Psoas muscle (tissue), 8 donors: Measurements from ENCODE around the gene C19orf85. TPM values are rescaled to one million over a fixed set of nuclear protein-coding genes. Genes with fewer than 3 reads are reported as not detected.

Experiments used
- ATAC-seq, 4 donors: fragments of 200-7000 bp; cut with Tn5 transposase; one replicate each; pipeline ENCODE4 v1.9.1; 2020; ENCODE audit warnings: moderate library complexity in 3 of 4, mild to moderate bottlenecking in 2 of 4
- DNase-seq, 2 donors: peaks; one replicate each; pipeline ENCODE4 v3.0.0-alpha.2; 2020
- H3K27ac ChIP-seq: fragments of 200-600 bp; one replicate; pipeline ENCODE4 v1.8.0; 2022
- H3K27me3 ChIP-seq, 3 donors: fragments of 200-600 bp in 1 of 3; one replicate each; pipeline versions ENCODE4 v1.6.1 to v1.8.0; 2013 to 2022; ENCODE audit warnings: low read length in 2 of 3, mild to moderate bottlenecking in 2 of 3, moderate library complexity in 1 of 3; ENCODE audit not compliant: insufficient read depth in 3 of 3
- H3K36me3 ChIP-seq, 2 donors: fragments of 200-600 bp in 1 of 2; one replicate each; pipeline versions ENCODE4 v1.6.1 to v1.8.0; 2013 to 2022; ENCODE audit warnings: low read depth in 1 of 2, mild to moderate bottlenecking in 1 of 2, moderate library complexity in 1 of 2; ENCODE audit not compliant: insufficient read depth in 1 of 2
- H3K4me1 ChIP-seq: fragments of 200-600 bp; one replicate; pipeline ENCODE4 v1.8.0; 2022
- H3K4me3 ChIP-seq: fragments of 200-600 bp; one replicate; pipeline ENCODE4 v1.8.0; 2022; ENCODE audit warnings: mild to moderate bottlenecking
- H3K9me3 ChIP-seq: fragments of 200-600 bp; one replicate; pipeline ENCODE4 v1.8.0; 2022
- WGBS, 3 donors: extraction: QIAGEN DNeasy Blood & Tissue Kit; methylation state at CpG; one replicate each; pipeline versions ENCODE4 v1.1.6 to v1.1.7; 2013; 5-methylcytosine and 5-hydroxymethylcytosine counted together
- intact Hi-C, 2 donors: fragments of 100-400 bp; cut with DNase I; formaldehyde crosslinking; loops; one replicate each; pipeline versions ENCODE4 v1.11.0 to v1.14.2; 2022
- polyA plus RNA-seq, 3 donors: library from polyadenylated mRNA; stranded (reverse); fragments of 200-250 nt; gene quantifications; one replicate each; pipeline ENCODE4 v1.2.3, GENCODE V29; 2013
- total RNA-seq, 4 donors: library from RNA; stranded (reverse); fragmentation: NEBNext Ultra II Directional in 2 of 4; extraction: Animal tissue kit (Norgen Biotek cat#: 25700) in 2 of 4; gene quantifications; one replicate each; pipeline versions ENCODE4 v1.2.1 to v1.2.4, GENCODE V29; 2021 to 2023
- TF ChIP-seq, protein P1 (sequence below): fragments of 200-600 bp; IDR thresholded peaks from one replicate; pipeline ENCODE4 v1.8.0; 2022; ENCODE audit warnings: antibody characterized with exemption
- donor health status: healthy with polysubstance abuse.
- donor health status: DM: no; HTN: no; CAD: no; lungs with moderate emphysema.
- donor health status: Bipolar disorder and iron deficiency.
- donor health status: healthy.
- donor health status: DM: yes; HTN: yes; CAD: no.
- donor health status: DM: no; HTN: no; CAD: no.
- donor health status: DM: no; HTN: no; CAD: no.
- donor health status: DM: yes; HTN: yes; CAD: no.

Gene C19orf85
- total and polyA plus RNA-seq, 7 donors, result not detected

DNA sequence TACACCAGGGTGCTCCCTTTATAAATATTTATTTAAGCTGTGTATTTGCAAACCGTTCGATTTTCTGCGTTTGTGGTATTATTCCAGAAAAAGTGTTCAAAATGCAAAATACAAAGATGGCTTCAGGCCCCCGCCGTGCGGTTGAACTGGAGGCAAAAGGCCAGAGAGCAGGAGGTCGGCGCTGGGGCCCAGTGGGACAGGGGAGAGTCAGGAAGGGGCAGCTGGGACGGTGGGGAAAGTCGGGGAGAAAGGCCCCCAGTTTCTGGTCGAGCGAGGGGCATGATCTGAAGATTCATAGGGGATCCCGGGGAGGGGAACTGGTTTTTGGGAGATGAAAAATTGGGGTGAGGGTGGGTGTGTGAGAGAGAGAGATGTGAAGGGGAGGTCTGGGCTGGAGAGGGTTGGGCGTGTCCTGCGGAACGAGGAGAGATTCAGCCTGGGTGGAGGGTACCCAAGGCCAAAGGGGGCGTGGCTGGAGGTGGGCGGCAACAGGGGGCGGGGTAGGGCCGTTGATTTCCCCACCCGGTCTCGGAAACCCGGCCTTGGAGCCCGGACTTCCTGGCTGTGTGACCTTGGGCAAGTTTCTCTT is 3.8 kb downstream of the C19orf85 start:
- H3K4me1 ChIP-seq, result peaks cover 2% of the 10 kb centered on the region
- no peaks in the 10 kb centered on the region for H3K36me3 ChIP-seq
- peak overlapping the region; percentile 98 for H3K4me3 ChIP-seq
- no peaks in the 10 kb centered on the region for H3K27me3 ChIP-seq
- TF ChIP-seq, protein P1, sequence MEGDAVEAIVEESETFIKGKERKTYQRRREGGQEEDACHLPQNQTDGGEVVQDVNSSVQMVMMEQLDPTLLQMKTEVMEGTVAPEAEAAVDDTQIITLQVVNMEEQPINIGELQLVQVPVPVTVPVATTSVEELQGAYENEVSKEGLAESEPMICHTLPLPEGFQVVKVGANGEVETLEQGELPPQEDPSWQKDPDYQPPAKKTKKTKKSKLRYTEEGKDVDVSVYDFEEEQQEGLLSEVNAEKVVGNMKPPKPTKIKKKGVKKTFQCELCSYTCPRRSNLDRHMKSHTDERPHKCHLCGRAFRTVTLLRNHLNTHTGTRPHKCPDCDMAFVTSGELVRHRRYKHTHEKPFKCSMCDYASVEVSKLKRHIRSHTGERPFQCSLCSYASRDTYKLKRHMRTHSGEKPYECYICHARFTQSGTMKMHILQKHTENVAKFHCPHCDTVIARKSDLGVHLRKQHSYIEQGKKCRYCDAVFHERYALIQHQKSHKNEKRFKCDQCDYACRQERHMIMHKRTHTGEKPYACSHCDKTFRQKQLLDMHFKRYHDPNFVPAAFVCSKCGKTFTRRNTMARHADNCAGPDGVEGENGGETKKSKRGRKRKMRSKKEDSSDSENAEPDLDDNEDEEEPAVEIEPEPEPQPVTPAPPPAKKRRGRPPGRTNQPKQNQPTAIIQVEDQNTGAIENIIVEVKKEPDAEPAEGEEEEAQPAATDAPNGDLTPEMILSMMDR, result no peak
- peak; percentile 86 to 91 for DNase-seq
- WGBS, 3 donors, result 6 to 9% (median 9%) methylated on average over 19 to 24 of the region's 24 CpGs
- no peaks in the 10 kb centered on the region for H3K9me3 ChIP-seq
- peak; percentile 54 to 72 (median 62) for ATAC-seq
- peak overlapping the region; percentile 95 for H3K27ac ChIP-seq
- intact Hi-C loops, result no loop called here

DNA sequence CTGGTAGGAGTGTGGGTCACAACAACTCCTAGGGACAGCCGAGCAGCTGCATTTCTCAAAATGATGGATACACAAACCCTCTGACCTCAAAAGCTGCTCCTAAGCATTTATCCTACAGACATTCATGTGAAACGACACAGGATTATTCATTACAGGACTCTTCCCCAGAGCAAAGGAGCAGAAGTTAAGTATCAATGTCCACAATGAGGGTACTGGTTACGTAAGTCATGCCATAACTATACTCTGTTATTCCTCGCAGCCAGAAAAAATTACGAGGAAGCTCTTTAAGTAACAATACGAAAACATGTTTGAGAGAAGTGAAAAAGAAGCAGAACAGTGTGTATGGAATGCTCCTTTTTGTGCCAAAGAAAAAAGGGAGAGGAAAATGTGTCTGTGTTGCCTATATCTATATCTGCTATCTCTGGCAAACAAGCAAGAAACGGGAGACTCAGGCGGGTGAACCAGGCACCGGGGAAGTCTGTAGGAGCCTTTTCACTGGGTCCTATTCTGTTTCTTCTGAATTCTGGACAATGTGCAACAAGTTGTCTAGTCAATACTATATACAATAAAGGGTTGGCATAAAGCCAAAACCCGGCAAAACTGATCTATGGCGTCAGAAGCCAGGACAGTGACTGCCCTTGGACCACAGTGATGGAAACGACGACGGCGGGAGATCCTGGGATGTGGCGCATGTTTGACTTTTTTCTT is 4.4 kb downstream of the C19orf85 start:
- Histone ChIP-seq H3K27ac (peak overlapping the region; percentile 95), H3K4me1 (peaks cover 2% of the 10 kb centered on the region), H3K9me3 (no peaks in the 10 kb centered on the region), H3K4me3 (peak overlapping the region; percentile 98), H3K27me3 (no peaks in the 10 kb centered on the region), H3K36me3 (no peaks in the 10 kb centered on the region)
- TF ChIP-seq, protein P1, result no peak
- intact Hi-C loops, result loop anchor here in 1 of 2 donors (5.0 kb wide), 1 partner anchor 158 kb away; no protein-coding TSS in a partner anchor
- no peak for DNase-seq
- 33 to 40% (median 40%) methylated on average over 16 of the region's 16 CpGs for WGBS, 3 donors
- ATAC-seq, result no peak

DNA sequence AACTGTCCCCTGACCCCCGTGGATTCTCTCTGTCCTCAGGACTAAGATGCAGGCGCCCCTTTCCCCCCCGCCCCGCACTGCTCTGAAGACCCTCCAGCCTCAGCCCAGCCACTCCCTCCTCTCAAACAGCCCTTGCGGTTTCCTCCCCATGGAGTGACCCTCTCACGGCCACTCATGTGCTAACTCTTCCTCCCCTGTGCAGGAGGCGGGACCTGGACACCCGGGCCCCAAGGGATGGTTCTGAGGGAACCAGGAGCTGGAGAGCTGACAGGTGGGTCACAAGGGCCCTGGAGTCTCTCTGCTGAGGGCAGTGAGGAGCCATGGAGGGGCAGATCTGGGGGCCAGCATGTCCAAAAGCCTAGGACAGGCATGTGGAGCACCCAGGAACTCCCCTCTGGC is 5.0 kb downstream of the C19orf85 start:
- no peaks in the 10 kb centered on the region for H3K36me3 ChIP-seq
- no peak for DNase-seq
- H3K4me1 ChIP-seq, result peaks cover 2% of the 10 kb centered on the region
- no peak overlapping the region for H3K4me3 ChIP-seq
- no peak for ATAC-seq
- 54 to 60% (median 57%) methylated on average over 8 of the region's 8 CpGs for WGBS, 3 donors
- H3K27ac ChIP-seq, result no peak overlapping the region
- H3K27me3 ChIP-seq, result no peaks in the 10 kb centered on the region
- TF ChIP-seq, protein P1, result no peak
- no peaks in the 10 kb centered on the region for H3K9me3 ChIP-seq
- intact Hi-C loops, result loop anchor here in 1 of 2 donors (5.0 kb wide), 1 partner anchor 157 kb away; no protein-coding TSS in a partner anchor

DNA sequence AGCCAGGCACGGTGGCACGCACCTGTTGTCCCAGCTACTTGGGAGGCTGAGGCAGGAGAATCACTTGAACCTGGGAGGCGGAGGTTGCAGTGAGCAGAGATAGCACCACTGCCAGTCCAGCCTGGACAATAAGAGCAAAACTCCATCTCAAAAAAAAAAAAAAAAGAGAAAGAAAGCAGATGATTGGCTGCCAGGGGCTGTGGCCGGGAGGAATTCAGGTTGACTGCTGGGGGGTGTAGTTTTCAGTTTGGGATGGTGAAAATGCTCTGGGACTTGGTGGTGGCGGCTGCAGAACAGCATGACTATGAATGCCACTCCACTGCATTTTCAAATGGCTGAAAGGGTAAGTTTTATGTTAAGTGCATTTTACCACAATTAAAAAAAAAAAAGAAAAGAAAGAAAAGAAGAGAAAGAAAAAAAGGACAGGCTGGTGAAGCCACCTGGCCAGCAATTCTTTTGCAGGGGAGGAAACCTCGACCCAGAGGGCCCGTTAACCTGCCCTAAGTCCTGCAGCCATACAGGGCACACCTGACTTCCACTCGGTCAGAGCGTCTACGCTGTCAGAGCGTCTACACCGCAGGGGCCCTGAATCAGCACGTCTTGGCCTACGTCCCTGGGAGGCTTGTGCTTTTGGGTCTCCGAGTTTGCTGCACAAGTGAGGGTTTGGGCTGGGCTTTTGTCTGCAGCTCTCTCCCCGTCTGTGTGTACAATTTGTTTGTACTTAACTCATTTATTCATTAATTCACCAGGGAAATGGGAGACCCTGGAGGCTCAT is 6.7 kb downstream of the C19orf85 start:
- ATAC-seq, result no peak
- intact Hi-C loops, result loop anchor here in 1 of 2 donors (5.0 kb wide), 1 partner anchor 156 kb away; no protein-coding TSS in a partner anchor
- Histone ChIP-seq H3K4me1 (peaks cover 2% of the 10 kb centered on the region), H3K27me3 (no peaks in the 10 kb centered on the region), H3K4me3 (no peak overlapping the region), H3K9me3 (no peaks in the 10 kb centered on the region), H3K27ac (no peak overlapping the region), H3K36me3 (no peaks in the 10 kb centered on the region)
- TF ChIP-seq, protein P1, result no peak
- DNase-seq, result no peak
- 74 to 80% (median 75%) methylated on average over 16 of the region's 16 CpGs for whole genome bisulfite sequencing, 3 donors
